Gastrocnemius medialis (tissue), 4 donors: Measurements from ENCODE around the gene TGM3. TPM values are rescaled to one million over a fixed set of nuclear protein-coding genes. Genes with fewer than 3 reads are reported as not detected.

Experiments
- ATAC-seq, 2 donors: fragments of 150-250 bp; one replicate each; pipeline ENCODE4 v1.9.1; 2016
- DNase-seq, 2 donors: peaks; one replicate each; pipeline ENCODE4 v3.0.0-alpha.2; 2019
- H3K27ac ChIP-seq, 4 donors: fragments of 200-600 bp; sonication (generic); 1 replicate in 1 of 4; 2 replicates in 3 of 4; pipeline ENCODE4 v1.5.1; 2016 to 2018; ENCODE audit warnings: mild to moderate bottlenecking in 2 of 4, moderate library complexity in 1 of 4
- H3K27me3 ChIP-seq, 3 donors: fragments of 200-600 bp; sonication (generic) in 2 of 3; 1 replicate in 1 of 3; 2 replicates in 2 of 3; pipeline versions ENCODE4 v1.5.1 to v1.6.0; 2016 to 2019; ENCODE audit warnings: mild to moderate bottlenecking in 1 of 3, moderate library complexity in 1 of 3
- H3K36me3 ChIP-seq, 2 donors: fragments of 200-600 bp; sonication (generic) in 1 of 2; one replicate each; pipeline ENCODE4 v1.5.1; 2017 to 2018
- H3K4me1 ChIP-seq, 2 donors: fragments of 200-600 bp; sonication (generic) in 1 of 2; one replicate each; pipeline ENCODE4 v1.5.1; 2016 to 2017; ENCODE audit warnings: mild to moderate bottlenecking in 2 of 2
- H3K4me3 ChIP-seq, 4 donors: fragments of 200-600 bp; sonication (generic) in 3 of 4; 1 replicate in 1 of 4; 2 replicates in 3 of 4; pipeline ENCODE4 v1.5.1; 2016 to 2019; ENCODE audit warnings: mild to moderate bottlenecking in 2 of 4
- H3K9me3 ChIP-seq, 3 donors: fragments of 200-600 bp; sonication (generic) in 2 of 3; 1 replicate in 1 of 3; 2 replicates in 2 of 3; pipeline ENCODE4 v1.5.1; 2016 to 2019
- POLR2A ChIP-seq, 2 donors: fragments of 450-650 bp; IDR thresholded peaks; one replicate each; pipeline ENCODE4 v1.6.1; 2017; ENCODE audit warnings: antibody characterized with exemption in 2 of 2, mild to moderate bottlenecking in 2 of 2, moderate library complexity in 2 of 2
- in situ Hi-C, 4 donors: fragments of 200-750 bp; cut with MboI; loops; one replicate each; pipeline versions ENCODE4 v1.15.0 to v1.8.0; 2017; ENCODE audit warnings: low sequenced_read_pairs in 4 of 4
- intact Hi-C: fragments of 100-400 bp; cut with DNase I; formaldehyde crosslinking; loops from one replicate; pipeline ENCODE4 v1.15.1; 2023; ENCODE audit warnings: low total_unique reads
- total RNA-seq, 4 donors: library from RNA; depleted of rRNA; stranded (reverse); fragments of >200 nt; gene quantifications; one replicate each; pipeline versions ENCODE4 v1.1.0 to v1.2.3, GENCODE V29; 2016
- TF ChIP-seq, protein P1 (sequence below), 5 experiments: fragments of 450-650 bp in 3 of 5; fragments of 200-600 bp in 2 of 5; sonication (generic) in 2 of 5; IDR thresholded peaks in 4 of 5; conservative IDR thresholded peaks in 1 of 5; 1 replicate in 4 of 5; 2 replicates in 1 of 5; pipeline ENCODE4 v1.5.1; 2016 to 2019; ENCODE audit warnings: antibody characterized with exemption in 5 of 5, mild to moderate bottlenecking in 3 of 5, moderate library complexity in 3 of 5

Gene TGM3
- total RNA-seq, 4 donors from 2014 or later: not detected

GRCh38 chr20:2295286-2295685 is 515 bp upstream of the TGM3 start:
- no peak for DNase-seq
- in situ Hi-C loops: no loop called here
- Histone ChIP-seq H3K4me1 (no peaks in the 10 kb centered on the region), H3K27me3 (peaks cover 0 to 3% (median 0%) of the 10 kb centered on the region in 3 donors), H3K4me3 (no peak overlapping the region), H3K9me3 (no peaks in the 10 kb centered on the region), H3K27ac (no peak overlapping the region), H3K36me3 (no peaks in the 10 kb centered on the region)
- no peak for TF ChIP-seq POLR2A (IDR thresholded peaks at IDR 0.05)
- TF ChIP-seq, protein P1, sequence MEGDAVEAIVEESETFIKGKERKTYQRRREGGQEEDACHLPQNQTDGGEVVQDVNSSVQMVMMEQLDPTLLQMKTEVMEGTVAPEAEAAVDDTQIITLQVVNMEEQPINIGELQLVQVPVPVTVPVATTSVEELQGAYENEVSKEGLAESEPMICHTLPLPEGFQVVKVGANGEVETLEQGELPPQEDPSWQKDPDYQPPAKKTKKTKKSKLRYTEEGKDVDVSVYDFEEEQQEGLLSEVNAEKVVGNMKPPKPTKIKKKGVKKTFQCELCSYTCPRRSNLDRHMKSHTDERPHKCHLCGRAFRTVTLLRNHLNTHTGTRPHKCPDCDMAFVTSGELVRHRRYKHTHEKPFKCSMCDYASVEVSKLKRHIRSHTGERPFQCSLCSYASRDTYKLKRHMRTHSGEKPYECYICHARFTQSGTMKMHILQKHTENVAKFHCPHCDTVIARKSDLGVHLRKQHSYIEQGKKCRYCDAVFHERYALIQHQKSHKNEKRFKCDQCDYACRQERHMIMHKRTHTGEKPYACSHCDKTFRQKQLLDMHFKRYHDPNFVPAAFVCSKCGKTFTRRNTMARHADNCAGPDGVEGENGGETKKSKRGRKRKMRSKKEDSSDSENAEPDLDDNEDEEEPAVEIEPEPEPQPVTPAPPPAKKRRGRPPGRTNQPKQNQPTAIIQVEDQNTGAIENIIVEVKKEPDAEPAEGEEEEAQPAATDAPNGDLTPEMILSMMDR (IDR thresholded peaks at IDR 0.05 in 4 of 5, conservative IDR thresholded peaks at IDR 0.05 in 1 of 5): no peak
- intact Hi-C loops: no loop called here
- ATAC-seq: no peak

- intact Hi-C loops: no loop called here
- H3K4me3 ChIP-seq: no peak overlapping the region
- no peaks in the 10 kb centered on the region for H3K36me3 ChIP-seq
- TF ChIP-seq, protein P1 (IDR thresholded peaks at IDR 0.05 in 4 of 5, conservative IDR thresholded peaks at IDR 0.05 in 1 of 5): no peak
- TF ChIP-seq POLR2A (IDR thresholded peaks at IDR 0.05): no peak
- no peak for DNase-seq
- no peaks in the 10 kb centered on the region for H3K4me1 ChIP-seq
- no peak overlapping the region for H3K27ac ChIP-seq
- in situ Hi-C loops: no loop called here
- no peaks in the 10 kb centered on the region for H3K9me3 ChIP-seq
- no peak for ATAC-seq
- peaks cover 0 to 3% (median 0%) of the 10 kb centered on the region in 3 donors for H3K27me3 ChIP-seq
Measured at GRCh38 chr20:2296524-2297356, 939 bp downstream of the TGM3 start.

DNA sequence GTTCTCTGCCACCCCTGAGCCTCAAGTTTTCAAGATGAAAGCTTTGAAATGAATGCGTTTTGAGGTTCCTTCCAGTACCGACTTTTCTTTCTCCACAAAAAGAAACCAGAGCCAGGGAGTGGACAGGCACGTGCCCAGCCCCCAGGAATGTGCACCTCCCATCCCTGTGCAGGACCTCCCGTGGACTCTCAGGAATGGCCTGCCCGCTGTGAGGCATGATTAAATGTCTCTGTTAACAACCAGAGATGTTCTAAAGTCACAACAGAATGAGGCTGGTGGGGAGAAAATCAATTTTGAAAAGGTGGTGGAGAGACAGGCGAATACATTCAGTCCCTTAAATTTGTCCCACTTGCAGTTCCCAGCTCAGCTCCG is 1.5 kb downstream of the TGM3 start:
- no peaks in the 10 kb centered on the region for H3K9me3 ChIP-seq
- TF ChIP-seq POLR2A (IDR thresholded peaks at IDR 0.05): no peak
- TF ChIP-seq, protein P1 (IDR thresholded peaks at IDR 0.05 in 4 of 5, conservative IDR thresholded peaks at IDR 0.05 in 1 of 5): no peak
- DNase-seq (no peak), ATAC-seq (no peak)
- in situ Hi-C loops (no loop called here), intact Hi-C loops (no loop called here)
- H3K27ac ChIP-seq: no peak overlapping the region
- H3K4me3 ChIP-seq: no peak overlapping the region
- no peaks in the 10 kb centered on the region for H3K36me3 ChIP-seq
- peaks cover 0 to 3% (median 0%) of the 10 kb centered on the region in 3 donors for H3K27me3 ChIP-seq
- H3K4me1 ChIP-seq: no peaks in the 10 kb centered on the region

GRCh38 chr20:2298116-2298515 is 2.3 kb downstream of the TGM3 start:
- DNase-seq (no peak), ATAC-seq (no peak)
- H3K36me3 ChIP-seq: no peaks in the 10 kb centered on the region
- no peaks in the 10 kb centered on the region for H3K4me1 ChIP-seq
- in situ Hi-C loops: no loop called here
- TF ChIP-seq POLR2A (IDR thresholded peaks at IDR 0.05): no peak
- TF ChIP-seq, protein P1 (IDR thresholded peaks at IDR 0.05 in 4 of 5, conservative IDR thresholded peaks at IDR 0.05 in 1 of 5): no peak
- intact Hi-C loops: no loop called here
- H3K27me3 ChIP-seq: peaks cover 0 to 3% (median 0%) of the 10 kb centered on the region in 3 donors
- no peaks in the 10 kb centered on the region for H3K9me3 ChIP-seq
- no peak overlapping the region for H3K4me3 ChIP-seq
- no peak overlapping the region for H3K27ac ChIP-seq
